NCI-H2029 treated with DMSO at 0.1 percent for 48 hours (cell line): ENCODE measurements around the gene ANKS1A.
"Not testable (repeated sequence)": the region's sequence is repeated elsewhere in the genome, so short reads cannot be mapped to it uniquely, and the experiment has no call there.

Experiments
- DNase-seq: peaks from one replicate; lab custom pipeline; 2025; lab: John Stamatoyannopoulos, UW

Gene ANKS1A

GRCh38 chr6:34884073-34884472 is 5.0 kb upstream of the ANKS1A start:
- not testable (repeated sequence) for DNase-seq

GRCh38 chr6:34884996-34885395 is 4.1 kb upstream of the ANKS1A start:
- no peak for DNase-seq

- not testable (repeated sequence) for DNase-seq
These were observed 3.2 kb upstream of the ANKS1A start for GRCh38 chr6:34885837-34886236.

- DNase-seq, result peak; percentile 89
These were observed 1.1 kb upstream of the ANKS1A start, which contains the start of gene TAF11 for GRCh38 chr6:34887753-34888513. Gene TAF11 (minus strand): TSS chr6:34888042. CDS start chr6:34887957, 85 bp downstream.

DNA sequence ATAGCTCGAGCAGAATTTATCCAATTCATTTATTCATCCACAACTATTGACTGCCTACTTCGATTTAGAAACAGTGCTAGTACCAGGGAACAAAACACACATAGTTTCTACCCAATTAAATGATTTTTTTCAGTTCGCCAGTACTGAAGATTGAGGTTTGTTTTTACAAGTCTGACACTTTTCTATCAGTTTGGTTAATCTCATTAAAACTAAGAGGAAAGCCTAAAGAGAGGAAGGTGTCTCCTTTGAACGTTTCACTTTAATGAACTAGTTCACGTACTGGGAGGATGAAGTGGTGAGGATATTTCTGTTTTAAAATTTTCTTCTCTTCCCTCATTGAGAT is 570 bp upstream of the ANKS1A start:
- peak; percentile 38 for DNase-seq

GRCh38 chr6:34890533-34890925 is 1.5 kb downstream of the ANKS1A start:
- DNase-seq, result no peak

- DNase-seq, result no peak
These were observed 2.2 kb downstream of the ANKS1A start for GRCh38 chr6:34891296-34891695.

- DNase-seq, result no peak
These were observed 5.6 kb downstream of the ANKS1A start for GRCh38 chr6:34894693-34895092.

DNA sequence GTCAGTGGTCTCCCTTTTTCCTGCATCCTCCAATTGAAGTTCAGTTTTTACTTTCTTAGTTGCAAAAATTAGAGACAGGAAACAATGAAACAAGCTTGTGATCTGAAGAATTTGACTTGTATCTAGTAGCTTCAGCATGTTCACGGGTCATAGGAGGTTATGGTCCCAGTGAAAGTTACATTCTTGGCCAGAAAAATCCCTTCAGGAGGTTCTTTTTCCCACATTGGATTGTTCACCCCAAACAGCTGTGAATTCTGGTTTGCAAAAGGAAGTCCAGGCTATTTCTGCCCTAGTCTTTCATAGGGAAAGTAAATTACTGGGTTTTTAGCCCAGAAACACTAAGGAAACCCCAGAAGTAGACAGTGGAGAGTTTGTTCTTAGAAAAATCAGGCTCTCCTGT is 8.1 kb downstream of the ANKS1A start:
- DNase-seq, result no peak

- DNase-seq, result no peak
These were observed 8.7 kb downstream of the ANKS1A start for GRCh38 chr6:34897716-34898115.

GRCh38 chr6:34899748-34900147 is 10.7 kb downstream of the ANKS1A start:
- not testable (repeated sequence) for DNase-seq

DNA sequence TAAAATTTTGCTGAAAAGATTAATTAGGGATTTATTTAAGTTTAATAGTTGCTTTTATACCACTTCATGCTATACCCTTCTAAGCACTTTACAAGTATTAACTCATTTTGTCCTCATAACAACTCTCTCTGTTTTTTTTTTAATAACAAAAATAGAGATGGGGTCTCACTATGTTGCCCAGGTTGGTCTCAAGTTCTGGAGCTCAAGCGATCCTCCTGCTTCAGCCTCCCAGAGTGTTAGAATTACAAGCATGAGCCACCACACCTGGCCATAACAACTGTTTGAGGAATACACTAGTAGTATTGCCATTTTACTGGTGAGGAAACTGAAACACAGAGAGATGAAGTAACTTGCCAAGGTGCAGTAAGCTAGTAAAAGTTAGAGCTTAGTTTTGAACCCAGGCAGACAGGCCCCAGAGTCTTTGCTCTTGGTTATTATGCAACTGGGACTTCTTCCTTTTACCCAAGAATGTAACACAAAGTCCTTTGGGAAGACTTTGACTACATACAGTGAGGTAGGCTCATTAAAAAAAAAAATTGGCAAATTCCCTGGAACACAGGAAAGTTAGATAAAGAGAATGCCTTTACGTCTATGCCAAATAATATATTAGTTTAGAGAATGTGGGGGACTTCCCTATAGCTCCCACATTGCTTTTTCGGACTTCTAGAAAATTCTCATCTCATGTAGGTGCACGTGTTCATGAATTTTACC is 11.4 kb downstream of the ANKS1A start:
- no peak for DNase-seq

GRCh38 chr6:34901930-34902329 is 12.9 kb downstream of the ANKS1A start:
- no peak for DNase-seq

GRCh38 chr6:34904990-34905613 is 16.0 kb downstream of the ANKS1A start:
- no peak for DNase-seq

- no peak for DNase-seq
These were observed 17.8 kb downstream of the ANKS1A start for GRCh38 chr6:34906826-34907225.

DNA sequence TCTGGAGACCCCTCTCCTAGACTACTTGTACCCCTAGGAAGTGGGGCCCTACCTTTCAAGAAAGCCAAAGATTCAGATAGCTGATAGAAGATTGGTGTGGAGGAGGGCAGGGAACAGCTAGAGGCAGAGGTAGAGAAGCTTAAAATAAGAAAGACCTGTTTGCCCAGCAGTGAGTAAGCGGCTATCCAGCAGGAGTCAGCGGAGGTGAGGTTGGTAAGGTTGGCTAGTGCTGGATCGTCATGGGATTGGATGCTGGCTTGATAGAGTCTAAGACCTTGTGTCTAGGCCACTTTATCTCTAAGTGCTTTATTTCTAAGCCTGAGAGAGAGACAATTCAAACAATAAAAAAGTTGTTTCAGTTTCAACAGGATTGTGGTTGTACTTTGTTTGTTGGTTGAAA is 19.1 kb downstream of the ANKS1A start:
- no peak for DNase-seq

DNA sequence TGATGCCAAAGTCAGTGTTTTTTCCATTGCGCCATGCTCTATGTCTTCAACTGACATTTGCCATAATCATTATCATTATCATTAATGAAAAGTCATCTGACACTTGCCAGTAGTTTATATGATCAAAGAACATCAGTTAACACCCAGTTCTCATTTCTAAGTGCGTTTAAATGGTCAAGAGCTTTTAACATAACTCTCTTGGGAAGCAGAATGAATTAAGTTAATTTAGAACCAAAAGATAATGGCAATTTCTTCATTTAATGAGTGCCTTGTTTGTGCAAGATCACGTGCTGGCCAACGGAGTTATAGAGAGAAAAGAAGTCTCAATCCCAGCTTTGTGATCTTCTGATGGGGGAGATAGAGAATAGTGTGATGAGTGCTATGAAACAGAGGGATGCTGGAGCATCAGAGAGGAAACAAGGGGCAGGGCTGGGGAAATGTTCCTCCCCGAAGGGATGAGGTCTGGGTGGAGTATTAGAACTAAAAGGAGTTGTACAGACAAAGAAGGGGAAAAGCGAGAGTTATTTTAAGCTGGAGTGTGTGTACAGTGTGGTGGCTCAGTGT is 20.3 kb downstream of the ANKS1A start:
- DNase-seq, result no peak

GRCh38 chr6:34911822-34912221 is 22.8 kb downstream of the ANKS1A start:
- no peak for DNase-seq

DNA sequence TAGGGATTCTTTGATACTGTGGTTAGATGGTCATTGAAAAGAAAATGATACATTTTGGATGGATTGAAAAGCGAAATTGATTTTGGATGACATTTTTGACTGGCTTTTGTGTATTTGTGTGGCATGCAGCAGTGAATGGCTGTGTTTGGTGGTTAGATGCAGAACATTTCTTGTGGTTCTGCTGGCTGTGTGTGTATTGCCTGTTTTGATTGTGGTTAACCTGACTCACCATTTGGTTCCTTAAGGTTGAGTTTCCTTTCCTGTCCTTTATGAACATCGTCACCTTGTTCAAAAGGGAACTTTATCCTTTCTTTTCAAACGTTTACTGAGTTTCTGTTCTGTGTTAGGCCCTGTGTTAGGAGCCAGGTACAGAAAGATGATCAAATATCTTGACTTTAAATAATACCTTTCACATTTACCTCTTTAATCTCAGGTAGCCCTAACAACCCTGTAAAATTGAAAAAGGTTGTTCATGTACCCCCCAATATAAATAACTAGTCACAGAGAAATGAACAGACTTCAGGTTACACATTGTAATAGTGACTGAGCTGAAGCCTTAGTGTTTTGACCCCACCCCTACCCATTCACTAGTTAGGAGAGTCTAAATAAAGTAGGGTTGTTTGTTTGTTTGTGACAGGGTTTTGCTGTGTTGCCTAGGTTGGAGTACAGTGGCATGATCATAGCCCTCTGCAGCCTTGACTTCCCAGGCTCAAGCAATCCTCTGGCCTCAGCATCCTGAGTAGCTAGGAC is 23.8 kb downstream of the ANKS1A start:
- DNase-seq, result no peak

DNA sequence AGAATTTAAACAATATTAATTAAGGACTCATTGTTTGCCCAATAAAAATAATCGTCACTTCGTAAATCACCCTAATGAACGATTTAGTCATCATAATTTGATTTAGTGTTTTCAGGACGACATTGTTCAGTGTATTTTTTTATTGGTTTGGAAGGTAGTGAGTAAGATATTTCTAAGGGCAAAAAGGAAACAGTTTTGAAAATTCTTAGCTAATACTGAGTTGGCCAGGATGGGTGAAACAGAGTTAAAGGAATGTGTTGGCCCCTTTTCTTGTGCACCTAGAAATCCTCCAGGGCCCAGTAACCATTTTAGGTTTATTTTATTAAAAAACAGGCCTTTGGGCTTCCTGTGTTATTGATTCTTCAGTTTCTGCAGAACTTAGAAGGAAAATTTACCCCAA is 25.3 kb downstream of the ANKS1A start:
- no peak for DNase-seq

GRCh38 chr6:34916348-34916967 is 27.4 kb downstream of the ANKS1A start:
- no peak for DNase-seq
